ENCODE measurements around the gene PRLHR. TPM values are rescaled to one million over a fixed set of nuclear protein-coding genes. Genes with fewer than 3 reads are reported as not detected.

Gene PRLHR
- total and polyA plus RNA-seq, 2 of the 4 experiments (the other 2 are of a cell fraction) = not detected

GRCh38 chr10:118541718-118542117 is 53.7 kb downstream of the PRLHR start:
- H2AFZ ChIP-seq (replicated peaks; ENCODE audit: low read length, poor library complexity) = no peak overlapping the region
- WGBS, 2 experiments (ENCODE audit: extremely low coverage in 2 of 2, insufficient read length in 1 of 2) = 40% methylated on average over 1 of the region's 3 CpGs; no CpG with 5 or more reads in 1 of the 2 experiments
- intact Hi-C loops (cut with micrococcal nuclease) = no loop called here

More at GRCh38 chr10:118541718-118542117, 53.7 kb downstream of the PRLHR start:
- Histone ChIP-seq H3K9ac (ENCODE audit: low read depth, low read length) (no peak overlapping the region), H2BK15ac (ENCODE audit: low read depth, low read length) (no peak overlapping the region), H3K4me2 (ENCODE audit: low read depth, low read length) (no peak overlapping the region), H3K4me3 (ENCODE audit: insufficient read depth, low read depth, low read length) (no peak overlapping the region), H3K23ac (ENCODE audit: low read depth, low read length) (no peak overlapping the region), H3K4ac (ENCODE audit: low read depth, low read length) (no peak overlapping the region), H2BK120ac (ENCODE audit: low read depth, low read length) (no peak overlapping the region), H2AK9ac (replicated peaks; ENCODE audit: low read depth, low read length, poor library complexity) (no peak overlapping the region), H2BK5ac (ENCODE audit: low read depth, low read length, poor library complexity, severe bottlenecking) (no peak overlapping the region), H3K18ac (ENCODE audit: low read depth, low read length) (no peak overlapping the region), H4K5ac (ENCODE audit: low read depth, low read length) (no peak overlapping the region), H2AK5ac (ENCODE audit: low read depth, low read length) (no peak overlapping the region), H3K36me3 (ENCODE audit: control insufficient read depth, insufficient read depth, low read length) (no peaks in the 10 kb centered on the region), H2BK20ac (ENCODE audit: low read depth, low read length) (no peak overlapping the region), H4K91ac (ENCODE audit: insufficient read depth, low read depth, low read length) (no peak overlapping the region), H3K27me3 (ENCODE audit: control insufficient read depth, insufficient read depth, low read length) (no peaks in the 10 kb centered on the region), H3K4me1 (ENCODE audit: control insufficient read depth, insufficient read depth, low read length) (no peaks in the 10 kb centered on the region), H3K9me1 (ENCODE audit: insufficient read depth, low read length) (no peaks in the 10 kb centered on the region), H4K20me1 (ENCODE audit: insufficient read depth, low read length) (no peaks in the 10 kb centered on the region), H3K27ac (ENCODE audit: insufficient read depth, low read length) (no peak overlapping the region), H3K79me1 (ENCODE audit: low read depth in 1 of 2, low read length in 2 of 2) (no peaks in the 10 kb centered on the region), H3K9me3 (ENCODE audit: control insufficient read depth, insufficient read depth, low read length) (no peaks in the 10 kb centered on the region), H3K56ac (ENCODE audit: extremely low read depth, insufficient read depth, low read length) (no peak overlapping the region), H4K8ac (ENCODE audit: low read depth in 2 of 2, low read length in 2 of 2) (no peak overlapping the region), H3K14ac (replicated peaks; ENCODE audit: low read depth, low read length) (no peak overlapping the region)
- ATAC-seq (ENCODE audit: low read depth) = no peak
- DNase-seq = no peak
- no TSS peak for BruUV-seq (replicated peaks)
- in situ Hi-C loops (cut with MboI; ENCODE audit: low sequenced_read_pairs) = no loop called here
- POLR2A ChIA-PET (ENCODE audit: unreplicated experiment) = no interaction called here
- CTCF ChIA-PET = no interaction called here
- TF ChIP-seq FOS (IDR thresholded peaks at IDR 0.05; ENCODE audit: low read depth, low read length) (no peak), CEBPB (IDR thresholded peaks at IDR 0.05; ENCODE audit: low read depth, low read length) (no peak), RCOR1 (IDR thresholded peaks at IDR 0.05; ENCODE audit: insufficient replicate concordance, low read length) (no peak), MXI1 (IDR thresholded peaks at IDR 0.05; ENCODE audit: borderline replicate concordance, low read depth, low read length) (no peak), NFE2L2 (IDR thresholded peaks at IDR 0.05; ENCODE audit: low read depth, low read length) (no peak), CHD1 (IDR thresholded peaks at IDR 0.05; ENCODE audit: low read depth, low read length) (no peak), BHLHE40 (IDR thresholded peaks at IDR 0.05; ENCODE audit: low read depth, low read length) (no peak)
- dilution Hi-C loops (cut with HindIII; ENCODE audit: low sequenced_read_pairs, unreplicated experiment) = no loop called here

Other genes with a start within 250 kb of the PRLHR start
- gene CACUL1, start 159.3 kb upstream of the PRLHR start, total RNA-seq (2012; rRNA removed) = 23.5 and 24.7 TPM in 2 replicates
- 4.3 and 5.3 TPM in 2 replicates for gene CACUL1, start 159.3 kb upstream of the PRLHR start, polyA plus RNA-seq (2012; rRNA removed)